Measurements from ENCODE around the gene WNT11.

DNA sequence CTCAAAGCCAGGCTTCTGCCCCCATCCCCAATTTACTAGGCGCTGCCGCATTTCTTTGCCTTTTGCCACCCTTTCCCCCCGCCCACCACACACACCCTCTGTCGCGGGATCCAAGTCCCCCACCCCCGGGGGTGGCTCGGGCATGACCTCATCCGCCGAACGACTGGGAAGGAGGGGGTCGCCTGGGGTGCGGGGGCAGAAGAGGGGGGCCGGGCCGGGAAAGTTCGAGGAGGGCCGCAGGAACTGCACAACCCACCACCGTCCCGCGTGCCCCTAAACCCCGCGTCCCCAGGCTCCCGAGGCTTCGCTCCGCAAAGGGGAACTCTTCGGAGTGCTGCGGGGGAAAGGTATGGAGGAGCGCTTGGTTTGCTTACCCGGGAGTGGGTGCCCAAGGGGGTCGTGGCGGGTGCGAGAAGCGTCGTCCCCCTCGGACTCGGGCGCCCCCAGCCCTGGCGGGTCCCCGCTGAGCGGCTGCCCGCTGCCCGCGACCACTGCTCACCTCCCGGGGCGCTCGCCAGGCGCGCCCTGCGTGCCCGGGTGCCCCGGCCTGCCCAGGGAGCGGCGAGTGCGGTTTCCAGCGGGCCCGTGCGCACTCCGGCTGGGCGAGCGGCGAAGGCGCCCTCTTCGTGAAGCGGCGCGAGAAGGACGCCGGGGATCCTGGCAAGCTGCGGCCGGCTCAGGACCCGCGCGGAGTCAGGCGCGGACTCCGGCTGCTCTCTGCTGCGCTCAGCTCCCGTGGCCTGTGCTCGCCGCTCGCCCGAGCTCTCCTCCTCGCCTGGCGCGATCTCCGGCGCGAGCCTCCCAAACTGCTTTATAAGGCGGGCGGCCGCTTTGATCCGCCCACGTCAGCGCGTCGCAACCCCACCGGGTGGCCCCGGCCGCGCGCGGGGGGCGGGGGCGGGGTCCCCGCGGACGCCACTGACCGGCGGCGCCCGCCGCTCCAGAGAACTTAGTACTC lies 4.0 kb upstream of the WNT11 start:
- TF ChIP-seq POLR2AphosphoS5 (IDR thresholded peaks at IDR 0.05; ENCODE audit: borderline replicate concordance, low read depth, low read length): no peak
- no peak for TF ChIP-seq EZH2 (IDR thresholded peaks at IDR 0.05)

All from SK-N-MC (cell line).